Brain microvascular endothelial cell (primary cell): ENCODE results near the gene TMEM196.
A peak's percentile ranks its signal among the peaks of the same experiment; 100 is the strongest.

Source experiments
- DNase-seq: peaks from one replicate; pipeline ENCODE4 v3.0.0-alpha.2; 2020
- H3K27ac ChIP-seq: fragments of 250-450 bp; sonication (Bioruptor Pico); 2 replicates; pipeline ENCODE4 v1.5.1; 2020; ENCODE audit warnings: mild to moderate bottlenecking, moderate library complexity
- H3K27me3 ChIP-seq: fragments of 250-450 bp; sonication (Bioruptor Pico); replicated peaks from 2 replicates; pipeline ENCODE4 v1.5.1; 2020; ENCODE audit warnings: mild to moderate bottlenecking
- H3K36me3 ChIP-seq: fragments of 250-450 bp; sonication (Bioruptor Pico); replicated peaks from 2 replicates; pipeline ENCODE4 v1.5.1; 2020; ENCODE audit warnings: mild to moderate bottlenecking
- H3K4me3 ChIP-seq: 2 replicates; pipeline ENCODE4 v1.5.1; 2011; ENCODE audit warnings: low read depth, mild to moderate bottlenecking, control low read depth, low read length, moderate library complexity
- in situ Hi-C: cut with HindIII; loops from 2 replicates; pipeline ENCODE4 v1.10.0; 2017; ENCODE audit warnings: low sequenced_read_pairs, low pct_ligation_motif_present
- TF ChIP-seq, protein P1 (sequence below): IDR thresholded peaks from 2 replicates; pipeline ENCODE4 v1.5.1; 2011; ENCODE audit warnings: low read depth, mild to moderate bottlenecking, moderate library complexity, low read length, control low read depth, inconsistent platforms; ENCODE audit errors: missing control alignments

The TMEM196 gene

DNA sequence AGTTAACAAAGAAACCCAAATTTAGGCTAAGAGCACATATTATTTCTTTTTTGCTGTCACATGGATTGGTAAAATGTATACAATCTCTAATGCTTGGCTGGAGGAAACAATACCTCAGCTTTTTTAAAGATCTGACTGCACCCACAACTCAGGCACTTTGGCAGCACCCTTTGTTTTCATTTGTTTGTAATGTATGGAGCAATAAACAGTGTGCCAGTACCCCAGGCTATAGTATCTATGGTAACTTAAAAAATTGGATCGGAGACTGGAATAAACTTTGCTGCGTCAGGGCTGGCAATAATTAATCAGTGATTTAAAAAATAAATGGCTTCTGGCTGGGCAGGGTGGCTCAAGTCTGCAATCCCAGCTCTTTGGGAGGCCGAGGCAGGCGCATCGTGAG is 91.8 kb downstream of the TMEM196 start:
- Histone ChIP-seq H3K27me3 (no peaks in the 10 kb centered on the region), H3K27ac (no peak overlapping the region), H3K36me3 (no peaks in the 10 kb centered on the region), H3K4me3 (no peak overlapping the region)
- in situ Hi-C loops = no loop called here
- no peak for DNase-seq
- TF ChIP-seq, protein P1, sequence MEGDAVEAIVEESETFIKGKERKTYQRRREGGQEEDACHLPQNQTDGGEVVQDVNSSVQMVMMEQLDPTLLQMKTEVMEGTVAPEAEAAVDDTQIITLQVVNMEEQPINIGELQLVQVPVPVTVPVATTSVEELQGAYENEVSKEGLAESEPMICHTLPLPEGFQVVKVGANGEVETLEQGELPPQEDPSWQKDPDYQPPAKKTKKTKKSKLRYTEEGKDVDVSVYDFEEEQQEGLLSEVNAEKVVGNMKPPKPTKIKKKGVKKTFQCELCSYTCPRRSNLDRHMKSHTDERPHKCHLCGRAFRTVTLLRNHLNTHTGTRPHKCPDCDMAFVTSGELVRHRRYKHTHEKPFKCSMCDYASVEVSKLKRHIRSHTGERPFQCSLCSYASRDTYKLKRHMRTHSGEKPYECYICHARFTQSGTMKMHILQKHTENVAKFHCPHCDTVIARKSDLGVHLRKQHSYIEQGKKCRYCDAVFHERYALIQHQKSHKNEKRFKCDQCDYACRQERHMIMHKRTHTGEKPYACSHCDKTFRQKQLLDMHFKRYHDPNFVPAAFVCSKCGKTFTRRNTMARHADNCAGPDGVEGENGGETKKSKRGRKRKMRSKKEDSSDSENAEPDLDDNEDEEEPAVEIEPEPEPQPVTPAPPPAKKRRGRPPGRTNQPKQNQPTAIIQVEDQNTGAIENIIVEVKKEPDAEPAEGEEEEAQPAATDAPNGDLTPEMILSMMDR = no peak

DNA sequence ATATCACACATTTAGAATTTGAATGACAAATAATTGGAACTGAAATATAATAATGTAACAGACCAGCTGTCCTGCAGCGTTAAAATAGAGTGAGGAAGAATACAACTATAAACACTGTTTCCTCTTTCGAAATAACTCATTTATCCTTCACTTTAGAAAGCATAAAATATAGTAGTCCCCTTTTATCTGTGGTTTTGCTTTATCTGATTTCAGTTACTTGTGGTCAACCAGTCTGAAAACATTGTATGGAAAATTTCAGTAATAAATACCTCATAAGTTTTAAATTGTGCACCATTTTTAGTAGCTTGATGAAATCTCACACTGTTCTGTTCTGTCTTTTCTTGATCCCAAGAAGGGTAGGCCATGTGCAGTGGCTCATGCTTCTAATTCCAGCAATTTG is 96.2 kb downstream of the TMEM196 start:
- no peak for DNase-seq
- Histone ChIP-seq H3K36me3 (no peaks in the 10 kb centered on the region), H3K27ac (no peak overlapping the region), H3K4me3 (no peak overlapping the region), H3K27me3 (no peaks in the 10 kb centered on the region)
- TF ChIP-seq, protein P1 = no peak
- in situ Hi-C loops = no loop called here

DNA sequence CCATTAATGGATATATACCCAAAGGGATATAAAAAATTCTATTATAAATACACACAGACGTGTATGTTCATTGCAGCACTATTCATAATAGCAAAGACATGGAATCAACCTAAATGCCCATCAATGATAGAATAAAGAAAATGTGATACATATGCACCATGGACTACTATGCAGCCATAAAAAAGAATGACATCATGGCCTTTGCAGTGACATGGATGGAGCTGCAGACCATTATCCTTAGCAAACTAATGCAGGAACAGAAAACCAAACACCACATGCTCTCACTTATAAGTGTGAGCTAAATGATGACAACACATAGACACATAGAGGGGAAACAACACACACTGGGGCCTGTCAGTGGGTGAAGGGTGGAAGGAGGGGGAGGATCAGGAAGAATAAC is 97.6 kb downstream of the TMEM196 start:
- H3K27me3 ChIP-seq = no peaks in the 10 kb centered on the region
- H3K27ac ChIP-seq = no peak overlapping the region
- no peak overlapping the region for H3K4me3 ChIP-seq
- H3K36me3 ChIP-seq = no peaks in the 10 kb centered on the region
- DNase-seq = no peak
- TF ChIP-seq, protein P1 = no peak
- in situ Hi-C loops = no loop called here

- Histone ChIP-seq H3K27me3 (no peaks in the 10 kb centered on the region), H3K36me3 (no peaks in the 10 kb centered on the region), H3K27ac (no peak overlapping the region), H3K4me3 (no peak overlapping the region)
- in situ Hi-C loops = no loop called here
- DNase-seq = peak; percentile 32
- TF ChIP-seq, protein P1 = no peak
These were observed 99.0 kb downstream of the TMEM196 start for GRCh38 chr7:19674266-19674960.

GRCh38 chr7:19670806-19671205 is 102.6 kb downstream of the TMEM196 start:
- TF ChIP-seq, protein P1 = no peak
- DNase-seq = no peak
- Histone ChIP-seq H3K27ac (no peak overlapping the region), H3K27me3 (no peaks in the 10 kb centered on the region), H3K4me3 (no peak overlapping the region), H3K36me3 (no peaks in the 10 kb centered on the region)
- in situ Hi-C loops = no loop called here
